SU-DHL-6 (cell line): ENCODE results near the gene ZNF622.
"Not testable (repeated sequence)": the region's sequence is repeated elsewhere in the genome, so short reads cannot be mapped to it uniquely, and the experiment has no call there.

Source experiments
- CTCF ChIP-seq: fragments of 200-600 bp; sonication (generic); IDR thresholded peaks from one replicate; pipeline ENCODE4 v1.5.1; 2017; ENCODE audit warnings: antibody characterized with exemption, mild to moderate bottlenecking, low read length, moderate library complexity; ENCODE audit not compliant: insufficient read depth, poor library complexity, severe bottlenecking
- EZH2phosphoT487 ChIP-seq: fragments of 200-600 bp; sonication (generic), shearing (Covaris generic); conservative IDR thresholded peaks from 2 replicates; pipeline ENCODE4 v1.6.1; 2018; ENCODE audit warnings: mild to moderate bottlenecking, antibody characterized with exemption, low read length, moderate library complexity, mixed read lengths

DNA sequence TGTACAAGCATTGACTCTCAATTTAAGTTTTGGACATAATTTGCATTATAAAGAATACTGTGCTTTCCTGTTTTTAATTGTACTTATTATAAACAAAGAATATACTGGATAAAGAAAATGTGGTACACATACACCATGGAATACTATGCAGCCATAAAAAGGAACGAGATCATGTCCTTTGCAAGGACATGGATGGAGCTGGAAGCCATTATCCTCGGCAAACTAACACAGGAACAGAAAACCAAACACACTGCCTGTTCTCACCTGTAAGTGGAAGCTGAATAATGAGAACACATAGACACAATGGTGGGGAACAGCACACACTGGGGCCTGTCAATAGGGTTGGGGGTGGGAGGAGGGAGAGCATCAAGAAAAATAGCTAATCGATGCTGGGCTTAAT is 10.8 kb upstream of the ZNF622 start:
- not testable (repeated sequence) for TF ChIP-seq EZH2phosphoT487, CTCF
